ENCODE measurements around the gene NCEH1.

DNA sequence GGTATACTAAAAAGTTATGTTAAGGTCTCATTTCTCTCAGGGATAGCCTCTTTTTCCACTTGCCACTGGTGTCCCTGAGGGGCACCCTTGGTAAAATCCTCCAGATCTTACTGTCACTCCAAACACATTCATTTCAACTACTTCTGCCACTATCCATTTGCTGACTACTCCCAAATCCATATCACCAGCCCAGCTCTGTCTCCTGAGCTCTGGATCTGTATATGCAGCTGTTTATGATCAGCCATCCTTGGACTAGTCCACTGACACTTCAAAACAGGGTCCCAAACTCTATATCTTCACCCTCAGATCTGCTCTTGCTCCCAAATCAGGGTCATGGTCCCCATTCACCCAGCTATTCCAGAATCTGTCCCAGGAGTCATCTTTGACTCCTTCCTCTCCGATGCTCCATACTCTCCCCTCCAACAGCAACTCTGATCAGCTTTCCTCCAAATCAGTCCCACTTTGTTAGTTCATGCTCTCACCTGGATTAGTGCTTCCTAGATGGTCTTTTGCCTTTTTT, 9.9 kb downstream of the NCEH1 start:
- TF ChIP-seq, protein P1, sequence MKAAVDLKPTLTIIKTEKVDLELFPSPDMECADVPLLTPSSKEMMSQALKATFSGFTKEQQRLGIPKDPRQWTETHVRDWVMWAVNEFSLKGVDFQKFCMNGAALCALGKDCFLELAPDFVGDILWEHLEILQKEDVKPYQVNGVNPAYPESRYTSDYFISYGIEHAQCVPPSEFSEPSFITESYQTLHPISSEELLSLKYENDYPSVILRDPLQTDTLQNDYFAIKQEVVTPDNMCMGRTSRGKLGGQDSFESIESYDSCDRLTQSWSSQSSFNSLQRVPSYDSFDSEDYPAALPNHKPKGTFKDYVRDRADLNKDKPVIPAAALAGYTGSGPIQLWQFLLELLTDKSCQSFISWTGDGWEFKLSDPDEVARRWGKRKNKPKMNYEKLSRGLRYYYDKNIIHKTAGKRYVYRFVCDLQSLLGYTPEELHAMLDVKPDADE (conservative IDR thresholded peaks at IDR 0.05; ENCODE audit: control insufficient read depth, low read depth, low read length) = no peak
- TF ChIP-seq ZNF408 (CRISPR knock-in tag; IDR thresholded peaks at IDR 0.05; ENCODE audit: low read depth) = no peak
- TF ChIP-seq FOXM1 (IDR thresholded peaks at IDR 0.05; ENCODE audit: low read depth) = no peak
- no peak for TF ChIP-seq FOXM1 (CRISPR knock-in tag; IDR thresholded peaks at IDR 0.05; ENCODE audit: low read depth)
- TF ChIP-seq, protein P2, sequence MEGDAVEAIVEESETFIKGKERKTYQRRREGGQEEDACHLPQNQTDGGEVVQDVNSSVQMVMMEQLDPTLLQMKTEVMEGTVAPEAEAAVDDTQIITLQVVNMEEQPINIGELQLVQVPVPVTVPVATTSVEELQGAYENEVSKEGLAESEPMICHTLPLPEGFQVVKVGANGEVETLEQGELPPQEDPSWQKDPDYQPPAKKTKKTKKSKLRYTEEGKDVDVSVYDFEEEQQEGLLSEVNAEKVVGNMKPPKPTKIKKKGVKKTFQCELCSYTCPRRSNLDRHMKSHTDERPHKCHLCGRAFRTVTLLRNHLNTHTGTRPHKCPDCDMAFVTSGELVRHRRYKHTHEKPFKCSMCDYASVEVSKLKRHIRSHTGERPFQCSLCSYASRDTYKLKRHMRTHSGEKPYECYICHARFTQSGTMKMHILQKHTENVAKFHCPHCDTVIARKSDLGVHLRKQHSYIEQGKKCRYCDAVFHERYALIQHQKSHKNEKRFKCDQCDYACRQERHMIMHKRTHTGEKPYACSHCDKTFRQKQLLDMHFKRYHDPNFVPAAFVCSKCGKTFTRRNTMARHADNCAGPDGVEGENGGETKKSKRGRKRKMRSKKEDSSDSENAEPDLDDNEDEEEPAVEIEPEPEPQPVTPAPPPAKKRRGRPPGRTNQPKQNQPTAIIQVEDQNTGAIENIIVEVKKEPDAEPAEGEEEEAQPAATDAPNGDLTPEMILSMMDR (IDR thresholded peaks at IDR 0.05 in 2 of 3, conservative IDR thresholded peaks at IDR 0.05 in 1 of 3; ENCODE audit: insufficient read depth in 2 of 3, low read depth in 1 of 3, low read length in 3 of 3) = no peak
- no peak for TF ChIP-seq NFYB (IDR thresholded peaks at IDR 0.05; ENCODE audit: extremely low read depth, insufficient read length)
- TF ChIP-seq, protein P3, sequence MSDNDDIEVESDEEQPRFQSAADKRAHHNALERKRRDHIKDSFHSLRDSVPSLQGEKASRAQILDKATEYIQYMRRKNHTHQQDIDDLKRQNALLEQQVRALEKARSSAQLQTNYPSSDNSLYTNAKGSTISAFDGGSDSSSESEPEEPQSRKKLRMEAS (CRISPR knock-in tag; IDR thresholded peaks at IDR 0.05) = no peak
